Tibial artery (tissue), 4 donors: ENCODE results near the gene SLC12A9.
"Not testable (repeated sequence)": the region's sequence is repeated elsewhere in the genome, so short reads cannot be mapped to it uniquely, and the experiment has no call there.

Source experiments
- DNase-seq, 2 donors: peaks; one replicate each; pipeline ENCODE4 v3.0.0-alpha.2; 2019
- H3K27ac ChIP-seq, 2 donors: fragments of 200-600 bp; sonication (generic) in 1 of 2; 1 replicate in 1 of 2; 2 replicates in 1 of 2; pipeline ENCODE4 v1.5.1; 2018 to 2019; ENCODE audit warnings: mild to moderate bottlenecking in 1 of 2
- H3K27me3 ChIP-seq, 2 donors: fragments of 200-600 bp; sonication (generic) in 1 of 2; one replicate each; pipeline versions ENCODE4 v1.5.1 to v1.6.0; 2016 to 2019
- H3K36me3 ChIP-seq, 3 donors: fragments of 200-600 bp; sonication (generic) in 2 of 3; one replicate each; pipeline ENCODE4 v1.5.1; 2016 to 2019; ENCODE audit warnings: mild to moderate bottlenecking in 2 of 3
- H3K4me1 ChIP-seq, 4 donors: fragments of 200-600 bp; sonication (generic) in 2 of 4; 1 replicate in 3 of 4; 2 replicates in 1 of 4; pipeline ENCODE4 v1.5.1; 2016 to 2019
- H3K4me3 ChIP-seq, 2 donors: fragments of 200-600 bp; sonication (generic) in 1 of 2; 1 replicate in 1 of 2; 2 replicates in 1 of 2; pipeline ENCODE4 v1.5.1; 2018 to 2019; ENCODE audit warnings: mild to moderate bottlenecking in 2 of 2
- H3K9me3 ChIP-seq, 3 donors: fragments of 200-600 bp; sonication (generic) in 1 of 3; one replicate each; pipeline ENCODE4 v1.5.1; 2016 to 2019
- CTCF ChIP-seq, 2 experiments: fragments of 200-600 bp in 1 of 2; fragments of 450-650 bp in 1 of 2; IDR thresholded peaks; one replicate each; pipeline ENCODE4 v1.5.1; 2017 to 2019; ENCODE audit warnings: antibody characterized with exemption in 2 of 2, mild to moderate bottlenecking in 1 of 2, moderate library complexity in 1 of 2
- intact Hi-C: fragments of 100-400 bp; cut with DNase I; formaldehyde crosslinking; loops from one replicate; pipeline ENCODE4 v1.15.0; 2023; ENCODE audit warnings: low total_unique reads

SLC12A9 gene

GRCh38 chr7:100908512-100908911 lies 56.0 kb downstream of the SLC12A9 start:
- Histone ChIP-seq H3K27me3 (peaks cover 0 to 18% of the 10 kb centered on the region in 2 donors), H3K27ac (no peak overlapping the region), H3K9me3 (no peaks in the 10 kb centered on the region), H3K4me3 (no peak overlapping the region), H3K4me1 (no peaks in the 10 kb centered on the region), H3K36me3 (no peaks in the 10 kb centered on the region)
- TF ChIP-seq CTCF (IDR thresholded peaks at IDR 0.05): no peak
- intact Hi-C loops: no loop called here
- DNase-seq: no peak

- H3K27me3 ChIP-seq: peaks cover 0 to 24% of the 10 kb centered on the region in 2 donors
- H3K27ac ChIP-seq, H3K9me3 ChIP-seq, intact Hi-C loops, H3K36me3 ChIP-seq, DNase-seq, H3K4me3 ChIP-seq, H3K4me1 ChIP-seq: not testable (repeated sequence)
Observed at GRCh38 chr7:100910443-100910842, 57.9 kb downstream of the SLC12A9 start.

- Histone ChIP-seq H3K9me3 (no peaks in the 10 kb centered on the region), H3K4me3 (no peak overlapping the region), H3K27ac (no peak overlapping the region), H3K27me3 (peaks cover 0 to 28% of the 10 kb centered on the region in 2 donors), H3K4me1 (no peaks in the 10 kb centered on the region), H3K36me3 (no peaks in the 10 kb centered on the region)
- TF ChIP-seq CTCF (IDR thresholded peaks at IDR 0.05): no peak
- intact Hi-C loops: no loop called here
- no peak for DNase-seq
Observed at GRCh38 chr7:100911484-100911883, 59.0 kb downstream of the SLC12A9 start.

GRCh38 chr7:100914208-100914878 lies 61.8 kb downstream of the SLC12A9 start:
- no peaks in the 10 kb centered on the region for H3K9me3 ChIP-seq
- TF ChIP-seq CTCF (IDR thresholded peaks at IDR 0.05): no peak
- H3K4me1 ChIP-seq: no peaks in the 10 kb centered on the region
- intact Hi-C loops: no loop called here
- no peak for DNase-seq
- H3K4me3 ChIP-seq: no peak overlapping the region
- H3K36me3 ChIP-seq: no peaks in the 10 kb centered on the region
- H3K27ac ChIP-seq: no peak overlapping the region
- peaks cover 0 to 31% of the 10 kb centered on the region in 2 donors for H3K27me3 ChIP-seq

GRCh38 chr7:100914879-100915447 lies 62.5 kb downstream of the SLC12A9 start:
- Histone ChIP-seq H3K27ac (no peak overlapping the region), H3K9me3 (no peaks in the 10 kb centered on the region), H3K4me1 (no peaks in the 10 kb centered on the region), H3K4me3 (no peak overlapping the region), H3K27me3 (peaks cover 0 to 31% of the 10 kb centered on the region in 2 donors), H3K36me3 (no peaks in the 10 kb centered on the region)
- intact Hi-C loops: no loop called here
- no peak for DNase-seq
- no peak for TF ChIP-seq CTCF (IDR thresholded peaks at IDR 0.05)
